GM12864 (cell line): ENCODE results near the gene PANK4.

Experiments
- DNase-seq: peaks from one replicate; pipeline ENCODE4 v3.0.0-alpha.2; 2011; ENCODE audit warnings: low read depth
- H3K4me3 ChIP-seq: 2 replicates; pipeline ENCODE4 v1.5.1; 2011; ENCODE audit warnings: mild to moderate bottlenecking, low read depth, low read length, control low read depth
- TF ChIP-seq, protein P1 (sequence below): IDR thresholded peaks from 2 replicates; pipeline ENCODE4 v1.5.1; 2011; ENCODE audit warnings: low read depth, mild to moderate bottlenecking, moderate library complexity, low read length, control low read depth, inconsistent platforms; ENCODE audit errors: missing control alignments

The PANK4 gene

DNA sequence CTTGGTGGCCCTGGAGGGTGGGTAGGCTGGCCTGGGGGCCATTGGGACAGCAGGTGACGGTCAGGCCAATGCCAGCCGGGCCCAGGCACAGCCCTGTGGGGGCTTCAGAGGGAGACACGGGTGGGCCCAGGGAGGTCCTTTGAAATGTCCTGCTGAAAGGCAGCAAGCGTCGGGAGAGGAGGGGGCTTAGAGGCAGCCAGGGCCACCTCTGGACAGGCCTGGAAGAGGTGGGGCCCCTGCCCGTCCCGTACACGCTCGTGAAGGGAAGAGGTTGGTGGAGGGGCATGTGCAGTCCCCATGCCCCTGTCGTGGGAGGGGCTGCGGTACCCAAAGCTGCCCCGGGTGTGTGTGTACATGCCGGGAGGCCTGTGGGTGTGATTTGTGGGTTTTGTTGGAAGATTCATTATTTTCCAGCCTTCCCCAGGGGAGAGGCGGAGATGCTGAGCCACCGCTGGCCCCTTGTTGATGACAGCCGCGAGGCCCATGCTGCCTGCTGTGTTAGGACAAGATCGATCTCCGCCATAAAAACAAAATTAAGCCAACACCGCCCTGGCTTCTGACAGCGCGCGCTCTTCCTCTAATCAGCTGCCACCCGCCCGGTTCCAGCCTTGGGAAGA is 53.7 kb downstream of the PANK4 start:
- no peak for DNase-seq
- TF ChIP-seq, protein P1, sequence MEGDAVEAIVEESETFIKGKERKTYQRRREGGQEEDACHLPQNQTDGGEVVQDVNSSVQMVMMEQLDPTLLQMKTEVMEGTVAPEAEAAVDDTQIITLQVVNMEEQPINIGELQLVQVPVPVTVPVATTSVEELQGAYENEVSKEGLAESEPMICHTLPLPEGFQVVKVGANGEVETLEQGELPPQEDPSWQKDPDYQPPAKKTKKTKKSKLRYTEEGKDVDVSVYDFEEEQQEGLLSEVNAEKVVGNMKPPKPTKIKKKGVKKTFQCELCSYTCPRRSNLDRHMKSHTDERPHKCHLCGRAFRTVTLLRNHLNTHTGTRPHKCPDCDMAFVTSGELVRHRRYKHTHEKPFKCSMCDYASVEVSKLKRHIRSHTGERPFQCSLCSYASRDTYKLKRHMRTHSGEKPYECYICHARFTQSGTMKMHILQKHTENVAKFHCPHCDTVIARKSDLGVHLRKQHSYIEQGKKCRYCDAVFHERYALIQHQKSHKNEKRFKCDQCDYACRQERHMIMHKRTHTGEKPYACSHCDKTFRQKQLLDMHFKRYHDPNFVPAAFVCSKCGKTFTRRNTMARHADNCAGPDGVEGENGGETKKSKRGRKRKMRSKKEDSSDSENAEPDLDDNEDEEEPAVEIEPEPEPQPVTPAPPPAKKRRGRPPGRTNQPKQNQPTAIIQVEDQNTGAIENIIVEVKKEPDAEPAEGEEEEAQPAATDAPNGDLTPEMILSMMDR: no peak
- H3K4me3 ChIP-seq: no peak overlapping the region

DNA sequence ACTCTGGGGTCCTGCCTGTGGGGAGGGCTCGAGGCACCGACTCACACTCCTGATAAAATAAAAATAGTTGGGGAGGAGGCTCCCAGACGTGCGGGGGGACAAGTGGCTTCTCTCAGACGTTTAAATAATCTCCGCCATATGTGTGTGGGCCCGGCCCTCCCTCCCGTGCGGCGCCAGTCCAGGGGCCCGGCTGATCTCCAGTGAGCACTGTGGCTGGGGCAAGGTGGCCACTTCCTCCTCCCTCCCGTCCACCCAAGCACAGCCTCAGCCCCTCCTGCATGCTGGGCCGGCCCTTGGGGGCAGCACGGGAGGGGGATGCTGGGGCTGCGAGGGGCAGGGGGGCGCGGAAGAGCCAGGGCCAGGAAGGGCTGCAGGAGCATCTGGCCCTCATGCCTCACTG is 54.3 kb downstream of the PANK4 start:
- TF ChIP-seq, protein P1: no peak
- no peak for DNase-seq
- no peak overlapping the region for H3K4me3 ChIP-seq

DNA sequence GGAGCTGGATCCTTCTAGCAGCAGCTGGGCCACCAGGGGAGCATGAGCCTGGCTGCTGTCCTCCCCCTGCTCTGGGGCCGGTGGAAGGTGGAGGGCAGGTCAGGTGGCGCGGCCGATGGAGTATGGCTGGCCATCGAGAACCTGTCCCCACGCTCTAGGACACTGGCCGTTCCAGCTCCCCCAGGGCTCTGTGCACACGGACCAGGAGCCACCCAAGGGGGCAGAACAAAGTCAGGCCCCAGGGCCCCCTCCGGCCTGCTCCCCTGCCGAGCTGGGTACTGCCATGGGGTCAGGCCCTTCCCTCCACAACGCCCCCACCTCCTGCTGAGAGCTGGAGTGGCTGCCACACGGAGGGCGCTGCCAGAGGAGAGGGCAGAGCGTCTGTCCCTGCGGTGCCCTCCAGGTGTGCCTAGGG is 54.8 kb downstream of the PANK4 start:
- H3K4me3 ChIP-seq: no peak overlapping the region
- TF ChIP-seq, protein P1: no peak
- DNase-seq: no peak

DNA sequence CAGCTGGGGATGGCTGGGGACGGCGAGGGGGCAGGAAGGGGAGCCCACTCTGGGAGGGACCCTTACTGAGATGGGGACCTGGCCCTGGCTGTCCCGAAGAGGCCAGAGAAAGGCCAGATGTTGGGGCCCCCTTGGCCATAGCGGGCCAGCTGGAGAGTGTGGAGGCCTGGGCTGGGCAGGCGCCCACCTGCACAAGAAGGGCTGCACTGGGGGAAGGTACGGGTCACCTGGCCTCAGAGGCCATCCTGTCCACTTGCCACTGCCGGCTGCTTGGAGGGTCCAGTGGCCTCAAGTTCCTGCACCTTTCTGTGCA is 55.3 kb downstream of the PANK4 start:
- no peak for DNase-seq
- H3K4me3 ChIP-seq: no peak overlapping the region
- TF ChIP-seq, protein P1: no peak

DNA sequence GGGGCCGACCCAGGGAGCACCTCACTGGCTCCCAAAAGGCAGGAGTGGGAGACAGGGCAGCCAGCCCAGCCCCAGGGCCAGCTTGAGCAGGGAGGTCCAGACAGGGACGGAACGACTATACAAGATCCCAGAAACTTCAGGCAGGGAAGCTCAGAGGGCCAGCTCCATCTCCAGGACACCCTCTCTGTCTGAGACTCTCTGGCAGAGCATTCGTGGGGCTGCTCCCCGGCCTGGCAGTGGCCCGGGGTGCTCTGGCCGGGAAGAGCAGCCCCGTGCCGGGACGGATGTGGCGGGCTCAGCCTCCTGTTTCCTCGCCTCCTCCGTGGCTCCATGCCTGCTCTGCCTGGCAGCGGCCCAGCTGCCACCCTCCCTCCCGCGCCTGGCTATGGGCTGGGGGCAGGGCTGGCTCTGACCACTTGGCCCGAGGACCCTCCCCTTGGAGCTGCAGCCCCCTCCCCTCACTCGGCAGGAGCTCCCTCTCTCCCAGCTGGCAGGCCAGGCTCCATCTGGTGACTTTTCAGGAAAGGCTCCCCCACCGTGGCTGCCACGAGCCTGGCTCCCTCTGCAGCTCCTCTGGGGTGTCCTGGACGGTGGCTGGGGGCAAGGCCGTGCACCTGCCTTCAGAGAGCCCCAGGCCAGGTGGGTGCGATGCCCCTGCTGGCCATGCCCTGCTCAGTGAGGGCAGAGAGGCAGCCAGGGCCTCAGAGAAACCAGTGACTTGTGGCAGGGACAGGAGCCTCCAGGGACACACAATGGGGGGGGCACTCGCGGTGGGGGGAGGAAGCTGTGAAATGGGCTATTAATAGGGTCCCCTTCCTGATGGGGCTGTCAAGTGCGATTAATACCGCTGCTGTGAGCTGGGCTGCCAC is 55.9 kb downstream of the PANK4 start:
- TF ChIP-seq, protein P1: no peak
- H3K4me3 ChIP-seq: no peak overlapping the region
- DNase-seq: no peak

DNA sequence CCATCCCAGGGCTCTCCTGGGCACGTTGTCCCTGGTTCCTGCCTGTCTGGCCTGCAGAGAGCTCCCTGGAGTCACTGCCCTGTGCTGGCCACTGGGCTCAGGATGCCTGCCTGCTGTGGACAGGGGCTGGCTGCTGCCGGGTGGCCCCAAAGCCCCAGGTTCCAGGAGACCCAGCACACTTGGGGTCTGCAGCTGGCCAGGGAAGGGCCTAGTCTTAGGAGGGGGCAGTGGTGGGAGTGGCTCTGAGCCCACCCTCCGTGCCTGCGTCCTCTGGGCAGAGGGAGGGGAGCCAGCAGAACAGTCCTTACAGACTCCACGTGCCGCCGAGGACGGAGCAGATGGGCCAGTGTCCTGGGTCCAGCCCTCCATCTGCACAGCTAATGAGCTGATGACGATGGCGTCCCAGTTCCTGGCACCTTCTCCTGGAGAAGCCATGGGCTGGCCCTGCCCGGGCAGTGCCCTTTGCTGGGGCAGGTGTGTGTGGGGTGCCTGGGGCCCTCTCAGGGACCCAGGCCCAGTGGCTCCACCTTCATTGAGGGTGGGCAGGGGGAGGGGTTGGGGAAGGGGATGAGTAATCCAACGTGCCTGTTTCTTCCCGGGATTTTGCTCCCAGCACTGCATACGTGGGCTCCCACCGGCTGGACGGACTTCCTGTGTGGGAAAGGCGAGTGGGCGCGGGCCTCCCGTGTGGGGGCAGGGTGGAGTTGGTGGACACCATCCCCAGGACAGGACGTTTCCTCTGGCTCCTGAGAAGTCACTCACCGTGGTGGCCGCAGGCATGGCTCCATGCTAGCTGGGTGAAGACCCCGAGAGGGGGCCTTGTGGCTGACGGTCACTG is 57.1 kb downstream of the PANK4 start:
- H3K4me3 ChIP-seq: no peak overlapping the region
- DNase-seq: no peak
- TF ChIP-seq, protein P1: no peak
